ENCODE measurements around the gene GLYAT.

The GLYAT gene

GRCh38 chr11:58674609-58675008 is 57.1 kb downstream of the GLYAT start:
- Histone ChIP-seq H3K23ac (ENCODE audit: low read length) (no peak overlapping the region), H3K36me3 (ENCODE audit: control insufficient read depth, insufficient read depth, low read length) (no peaks in the 10 kb centered on the region), H3K4me2 (ENCODE audit: low read length) (no peak overlapping the region), H3K79me2 (ENCODE audit: control insufficient read depth, insufficient read depth, low read length) (no peaks in the 10 kb centered on the region), H3K79me1 (ENCODE audit: low read length) (no peaks in the 10 kb centered on the region), H3K4me3 (ENCODE audit: low read length) (no peak overlapping the region), H4K8ac (ENCODE audit: low read depth, low read length) (no peak overlapping the region), H2BK120ac (ENCODE audit: low read depth, low read length) (no peak overlapping the region), H3K27me3 (ENCODE audit: insufficient read depth, low read length, poor library complexity) (no peaks in the 10 kb centered on the region), H3K18ac (ENCODE audit: low read length) (no peak overlapping the region), H3K4me1 (ENCODE audit: control insufficient read depth, low read depth, low read length) (no peaks in the 10 kb centered on the region), H4K5ac (ENCODE audit: low read length) (no peak overlapping the region), H3K9ac (ENCODE audit: low read length) (no peak overlapping the region), H2BK5ac (ENCODE audit: low read length) (no peak overlapping the region), H3K4ac (ENCODE audit: low read depth, low read length) (no peak overlapping the region), H2AK5ac (ENCODE audit: low read length) (no peak overlapping the region), H2BK15ac (replicated peaks; ENCODE audit: low read depth) (no peak overlapping the region), H3K27ac (ENCODE audit: low read depth, low read length) (no peak overlapping the region), H3K56ac (ENCODE audit: low read length) (no peak overlapping the region)
- WGBS (ENCODE audit: extremely low coverage, insufficient coverage, low lambda C conversion rate), result no CpG with 5 or more reads among the region's 12 CpGs
- no peak for DNase-seq

GRCh38 chr11:58671983-58672633 is 59.6 kb downstream of the GLYAT start:
- Histone ChIP-seq H3K27ac (ENCODE audit: low read depth, low read length) (no peak overlapping the region), H3K4me2 (ENCODE audit: low read length) (no peak overlapping the region), H3K79me1 (ENCODE audit: low read length) (no peaks in the 10 kb centered on the region), H4K8ac (ENCODE audit: low read depth, low read length) (no peak overlapping the region), H3K56ac (ENCODE audit: low read length) (no peak overlapping the region), H3K4me3 (ENCODE audit: low read length) (no peak overlapping the region), H3K27me3 (ENCODE audit: insufficient read depth, low read length, poor library complexity) (no peaks in the 10 kb centered on the region), H3K36me3 (ENCODE audit: control insufficient read depth, insufficient read depth, low read length) (no peaks in the 10 kb centered on the region), H3K4ac (ENCODE audit: low read depth, low read length) (no peak overlapping the region), H2BK5ac (ENCODE audit: low read length) (no peak overlapping the region), H2BK15ac (replicated peaks; ENCODE audit: low read depth) (no peak overlapping the region), H4K5ac (ENCODE audit: low read length) (no peak overlapping the region), H3K9ac (ENCODE audit: low read length) (no peak overlapping the region), H3K23ac (ENCODE audit: low read length) (no peak overlapping the region), H2AK5ac (ENCODE audit: low read length) (no peak overlapping the region), H2BK120ac (ENCODE audit: low read depth, low read length) (no peak overlapping the region), H3K4me1 (ENCODE audit: control insufficient read depth, low read depth, low read length) (no peaks in the 10 kb centered on the region), H3K79me2 (ENCODE audit: control insufficient read depth, insufficient read depth, low read length) (no peaks in the 10 kb centered on the region), H3K18ac (ENCODE audit: low read length) (no peak overlapping the region)
- DNase-seq, result no peak
- WGBS (ENCODE audit: extremely low coverage, insufficient coverage, low lambda C conversion rate), result no CpG with 5 or more reads among the region's 6 CpGs

GRCh38 chr11:58659910-58660570 is 71.7 kb downstream of the GLYAT start:
- WGBS (ENCODE audit: extremely low coverage, insufficient coverage, low lambda C conversion rate), result no CpG with 5 or more reads among the region's 5 CpGs
- H3K56ac ChIP-seq (ENCODE audit: low read length), result no peak overlapping the region
- H3K36me3 ChIP-seq (ENCODE audit: control insufficient read depth, insufficient read depth, low read length), result no peaks in the 10 kb centered on the region
- H3K79me2 ChIP-seq (ENCODE audit: control insufficient read depth, insufficient read depth, low read length), result no peaks in the 10 kb centered on the region
- no peaks in the 10 kb centered on the region for H3K79me1 ChIP-seq (ENCODE audit: low read length)
- no peak overlapping the region for H2BK5ac ChIP-seq (ENCODE audit: low read length)
- no peak overlapping the region for H3K4me2 ChIP-seq (ENCODE audit: low read length)
- no peak overlapping the region for H3K4ac ChIP-seq (ENCODE audit: low read depth, low read length)
- no peak overlapping the region for H3K27ac ChIP-seq (ENCODE audit: low read depth, low read length)
- no peak overlapping the region for H3K4me3 ChIP-seq (ENCODE audit: low read length)
- no peak overlapping the region for H3K23ac ChIP-seq (ENCODE audit: low read length)
- H3K9ac ChIP-seq (ENCODE audit: low read length), result no peak overlapping the region
- H4K5ac ChIP-seq (ENCODE audit: low read length), result no peak overlapping the region
- no peak overlapping the region for H3K18ac ChIP-seq (ENCODE audit: low read length)
- H2BK15ac ChIP-seq (replicated peaks; ENCODE audit: low read depth), result no peak overlapping the region
- H2BK120ac ChIP-seq (ENCODE audit: low read depth, low read length), result no peak overlapping the region
- DNase-seq, result no peak
- H4K8ac ChIP-seq (ENCODE audit: low read depth, low read length), result no peak overlapping the region
- H3K4me1 ChIP-seq (ENCODE audit: control insufficient read depth, low read depth, low read length), result no peaks in the 10 kb centered on the region
- no peaks in the 10 kb centered on the region for H3K27me3 ChIP-seq (ENCODE audit: insufficient read depth, low read length, poor library complexity)
- no peak overlapping the region for H2AK5ac ChIP-seq (ENCODE audit: low read length)

GRCh38 chr11:58659404-58659803 is 72.3 kb downstream of the GLYAT start:
- no peaks in the 10 kb centered on the region for H3K36me3 ChIP-seq (ENCODE audit: control insufficient read depth, insufficient read depth, low read length)
- no peak overlapping the region for H3K4me2 ChIP-seq (ENCODE audit: low read length)
- no peak overlapping the region for H2BK15ac ChIP-seq (replicated peaks; ENCODE audit: low read depth)
- H3K79me2 ChIP-seq (ENCODE audit: control insufficient read depth, insufficient read depth, low read length), result no peaks in the 10 kb centered on the region
- H3K18ac ChIP-seq (ENCODE audit: low read length), result no peak overlapping the region
- H2AK5ac ChIP-seq (ENCODE audit: low read length), result no peak overlapping the region
- H3K56ac ChIP-seq (ENCODE audit: low read length), result no peak overlapping the region
- no peak overlapping the region for H4K8ac ChIP-seq (ENCODE audit: low read depth, low read length)
- no peak overlapping the region for H3K27ac ChIP-seq (ENCODE audit: low read depth, low read length)
- H4K5ac ChIP-seq (ENCODE audit: low read length), result no peak overlapping the region
- no peak overlapping the region for H2BK120ac ChIP-seq (ENCODE audit: low read depth, low read length)
- no peak overlapping the region for H2BK5ac ChIP-seq (ENCODE audit: low read length)
- H3K4me1 ChIP-seq (ENCODE audit: control insufficient read depth, low read depth, low read length), result no peaks in the 10 kb centered on the region
- no peak overlapping the region for H3K4me3 ChIP-seq (ENCODE audit: low read length)
- H3K23ac ChIP-seq (ENCODE audit: low read length), result no peak overlapping the region
- H3K4ac ChIP-seq (ENCODE audit: low read depth, low read length), result no peak overlapping the region
- no peaks in the 10 kb centered on the region for H3K27me3 ChIP-seq (ENCODE audit: insufficient read depth, low read length, poor library complexity)
- WGBS (ENCODE audit: extremely low coverage, insufficient coverage, low lambda C conversion rate), result no CpG with 5 or more reads among the region's 2 CpGs
- no peak overlapping the region for H3K9ac ChIP-seq (ENCODE audit: low read length)
- no peak for DNase-seq
- H3K79me1 ChIP-seq (ENCODE audit: low read length), result no peaks in the 10 kb centered on the region
